ENCODE results near the gene CIZ1.
"Not testable (repeated sequence)": the region's sequence is repeated elsewhere in the genome, so short reads cannot be mapped to it uniquely, and the experiment has no call there.

The CIZ1 gene, protein sequence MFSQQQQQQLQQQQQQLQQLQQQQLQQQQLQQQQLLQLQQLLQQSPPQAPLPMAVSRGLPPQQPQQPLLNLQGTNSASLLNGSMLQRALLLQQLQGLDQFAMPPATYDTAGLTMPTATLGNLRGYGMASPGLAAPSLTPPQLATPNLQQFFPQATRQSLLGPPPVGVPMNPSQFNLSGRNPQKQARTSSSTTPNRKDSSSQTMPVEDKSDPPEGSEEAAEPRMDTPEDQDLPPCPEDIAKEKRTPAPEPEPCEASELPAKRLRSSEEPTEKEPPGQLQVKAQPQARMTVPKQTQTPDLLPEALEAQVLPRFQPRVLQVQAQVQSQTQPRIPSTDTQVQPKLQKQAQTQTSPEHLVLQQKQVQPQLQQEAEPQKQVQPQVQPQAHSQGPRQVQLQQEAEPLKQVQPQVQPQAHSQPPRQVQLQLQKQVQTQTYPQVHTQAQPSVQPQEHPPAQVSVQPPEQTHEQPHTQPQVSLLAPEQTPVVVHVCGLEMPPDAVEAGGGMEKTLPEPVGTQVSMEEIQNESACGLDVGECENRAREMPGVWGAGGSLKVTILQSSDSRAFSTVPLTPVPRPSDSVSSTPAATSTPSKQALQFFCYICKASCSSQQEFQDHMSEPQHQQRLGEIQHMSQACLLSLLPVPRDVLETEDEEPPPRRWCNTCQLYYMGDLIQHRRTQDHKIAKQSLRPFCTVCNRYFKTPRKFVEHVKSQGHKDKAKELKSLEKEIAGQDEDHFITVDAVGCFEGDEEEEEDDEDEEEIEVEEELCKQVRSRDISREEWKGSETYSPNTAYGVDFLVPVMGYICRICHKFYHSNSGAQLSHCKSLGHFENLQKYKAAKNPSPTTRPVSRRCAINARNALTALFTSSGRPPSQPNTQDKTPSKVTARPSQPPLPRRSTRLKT

DNA sequence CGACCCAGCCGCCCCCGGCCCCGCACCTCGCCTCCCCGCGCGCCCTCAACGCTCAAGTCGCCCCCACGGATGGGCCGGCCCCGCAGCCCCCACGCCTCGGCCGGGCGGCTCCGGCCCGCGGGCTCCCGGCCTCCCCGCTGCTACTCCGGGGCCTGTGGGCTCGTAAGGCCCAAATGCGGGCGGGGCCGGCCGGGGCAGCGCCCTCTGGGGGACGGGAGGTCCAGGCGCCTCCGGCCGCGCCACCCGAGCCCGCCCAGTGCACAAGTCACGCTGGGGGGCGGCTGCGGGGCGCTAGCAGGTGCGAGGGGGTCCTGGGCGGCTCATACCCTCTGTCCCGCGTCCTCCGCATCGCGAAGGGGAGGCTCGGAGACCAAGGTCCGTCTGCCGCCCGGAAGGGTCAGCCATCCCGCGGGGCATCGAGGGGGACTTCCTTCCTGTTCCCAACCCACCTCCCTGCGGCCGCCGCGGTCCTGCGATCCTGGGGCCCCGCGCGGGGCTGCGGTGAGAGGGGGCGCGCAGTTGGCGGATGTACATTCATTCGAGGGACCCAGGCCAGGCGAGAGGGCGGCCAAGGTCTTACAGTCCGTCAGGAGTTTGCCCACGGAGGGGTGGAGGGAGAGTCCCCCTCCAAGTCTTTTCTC is at the start of gene CIZ1:
CIZ1 (minus strand) TSS at position 167 of the 641 bp plus-strand sequence. CDS start 715 bp downstream, outside the sequence.
- DNase-seq, result peak; percentile 73

DNA sequence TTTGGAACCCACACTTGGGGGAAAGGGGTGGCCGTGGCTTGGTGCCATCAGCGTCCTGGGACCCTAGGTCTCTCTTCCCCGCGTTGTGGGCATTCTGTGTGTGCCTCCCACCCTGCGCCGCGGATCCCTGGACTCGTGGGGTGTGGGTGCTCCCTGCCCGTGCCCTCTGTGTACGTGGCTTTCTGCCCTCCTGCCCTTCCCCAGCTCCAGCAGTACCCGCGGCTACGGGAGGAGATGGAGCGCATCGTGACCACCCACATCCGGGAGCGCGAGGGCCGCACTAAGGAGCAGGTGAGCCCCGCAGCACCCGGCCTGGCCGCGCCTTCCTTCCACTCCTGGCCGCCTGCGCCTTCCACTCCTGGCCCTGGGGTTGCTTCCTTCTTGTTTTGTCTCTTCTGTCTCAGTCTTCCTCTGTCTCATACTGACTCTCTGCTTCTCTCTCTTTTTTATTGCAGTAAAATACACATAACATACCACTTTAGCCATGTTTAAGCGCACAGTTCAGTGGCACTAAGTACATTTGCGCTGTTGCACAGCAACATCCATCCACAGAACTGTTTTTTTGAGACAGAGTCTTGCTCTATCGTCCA is 42.5 kb upstream of the CIZ1 start:
- no peak for DNase-seq

DNA sequence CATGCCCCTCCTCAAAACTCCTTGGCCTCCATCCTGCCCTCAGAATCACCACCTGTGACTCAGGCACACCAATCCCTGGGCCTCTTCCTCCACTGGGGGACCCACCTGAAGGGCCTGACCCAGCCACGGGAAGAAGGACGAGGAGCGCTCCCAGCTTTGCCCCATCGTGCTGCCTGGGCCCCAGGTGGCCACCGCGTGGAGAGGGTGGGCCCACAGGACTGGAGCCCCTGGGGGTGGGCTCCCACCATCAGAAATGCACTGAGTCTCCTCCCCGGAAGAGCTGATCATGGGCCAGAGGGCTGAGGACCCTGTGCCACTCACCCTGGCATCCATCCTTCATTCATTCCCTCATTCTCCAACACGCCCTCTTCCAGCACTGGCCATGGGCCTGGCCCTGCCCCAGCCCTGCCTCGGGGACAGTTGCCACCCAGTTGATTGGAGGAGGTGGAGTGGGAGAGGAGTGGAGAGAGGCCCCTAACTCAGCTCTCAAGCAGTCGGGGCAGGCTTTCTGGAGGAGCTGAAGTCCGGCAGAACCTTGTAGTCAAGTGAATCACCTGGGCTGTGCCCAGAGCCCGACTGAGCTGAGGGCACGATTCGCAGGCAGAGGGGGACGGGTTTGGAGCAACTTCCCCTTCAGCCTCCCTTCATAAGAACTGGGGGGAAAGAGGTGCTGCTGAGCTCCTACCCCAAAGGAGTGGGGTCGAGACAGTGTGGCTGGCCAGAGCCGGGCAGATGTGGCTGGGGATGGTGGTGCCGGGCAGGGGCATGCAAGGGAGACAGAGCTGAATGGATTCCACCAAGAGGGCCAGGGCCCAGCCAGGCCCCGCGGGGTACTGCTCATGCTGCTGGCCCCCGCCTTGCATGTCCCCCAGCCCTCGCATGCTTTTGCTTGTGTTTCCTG is 41.4 kb upstream of the CIZ1 start:
- DNase-seq, result no peak

DNA sequence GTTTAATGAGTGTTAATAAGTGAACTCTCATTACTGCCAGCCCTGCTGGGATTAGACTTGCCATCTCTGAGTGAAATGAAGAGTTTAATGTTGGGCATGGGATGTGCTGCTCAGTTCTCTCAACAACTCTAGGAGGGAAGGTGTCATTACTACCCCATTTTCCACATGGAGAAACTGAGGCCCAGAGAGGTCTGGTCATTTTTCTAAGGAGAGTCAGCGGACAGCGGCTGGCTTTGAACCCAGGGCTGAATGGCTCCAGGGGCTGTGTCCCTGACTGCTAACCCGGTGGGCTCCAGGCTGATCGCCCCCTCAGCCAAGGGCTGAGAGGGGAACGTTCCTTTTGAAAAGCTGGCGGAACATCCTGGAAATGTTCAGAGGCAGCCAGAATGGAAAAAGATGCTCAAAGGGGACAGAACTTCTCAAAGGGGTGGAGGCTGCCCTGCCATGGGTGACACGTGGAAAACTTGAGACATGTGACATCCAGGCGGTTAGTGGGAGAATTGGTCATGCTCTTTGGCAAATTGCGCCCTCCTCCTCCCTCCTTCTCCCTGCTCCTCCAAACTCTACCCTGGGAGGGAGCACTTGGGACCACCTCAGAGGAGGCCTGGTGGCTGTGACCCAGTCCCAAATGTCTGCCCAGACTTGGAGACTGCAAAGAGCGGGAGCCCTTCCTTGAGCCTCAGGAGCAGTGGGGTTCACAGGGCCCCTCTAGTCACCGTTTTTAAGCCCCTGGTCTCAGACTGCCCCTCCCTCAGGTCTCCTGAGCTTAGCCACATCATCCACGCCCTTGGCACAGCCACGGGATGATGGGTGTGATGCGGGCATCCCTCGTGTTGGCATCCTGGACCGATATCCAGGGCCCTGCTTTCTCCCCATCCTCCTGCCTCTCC is 40.5 kb upstream of the CIZ1 start:
- DNase-seq, result no peak

DNA sequence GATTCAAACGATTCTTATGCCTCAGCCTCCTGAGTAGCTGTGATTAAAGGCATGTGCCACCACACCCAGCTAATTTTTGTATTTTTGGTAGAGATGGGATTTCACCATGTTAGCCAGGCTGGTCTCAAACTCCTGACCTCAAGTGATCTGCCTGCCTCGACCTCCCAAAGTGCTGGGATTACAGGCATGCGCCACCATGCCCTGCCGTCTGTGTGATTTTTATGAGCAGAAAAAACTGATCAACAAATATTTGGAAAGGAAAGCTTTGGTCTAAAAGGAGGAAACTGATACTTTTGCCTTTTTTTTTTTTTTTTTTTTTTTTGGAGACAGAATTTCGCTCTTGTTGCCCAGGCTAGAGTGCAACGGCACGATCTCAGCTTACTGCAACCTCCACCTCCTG is 39.5 kb upstream of the CIZ1 start:
- DNase-seq, result not testable (repeated sequence)

DNA sequence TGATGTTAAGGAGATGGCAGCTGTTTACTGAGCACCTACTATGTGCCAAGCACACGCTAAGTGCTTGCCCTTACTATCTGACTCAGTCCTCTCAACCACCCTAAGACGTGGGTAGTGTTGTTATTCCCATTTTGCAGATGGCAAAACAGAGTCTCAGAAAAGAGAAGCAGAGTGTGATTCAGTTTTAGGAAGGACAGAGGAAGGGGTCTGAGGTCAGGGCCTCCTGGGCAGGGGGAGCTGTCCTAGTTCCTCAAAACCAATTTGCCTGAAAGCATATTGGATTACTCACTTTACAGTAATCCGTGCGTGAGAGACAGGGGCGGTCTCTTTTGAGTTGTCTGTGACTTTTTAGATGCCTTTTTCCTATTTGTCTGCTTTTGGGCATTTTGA is 35.0 kb upstream of the CIZ1 start:
- no peak for DNase-seq

DNA sequence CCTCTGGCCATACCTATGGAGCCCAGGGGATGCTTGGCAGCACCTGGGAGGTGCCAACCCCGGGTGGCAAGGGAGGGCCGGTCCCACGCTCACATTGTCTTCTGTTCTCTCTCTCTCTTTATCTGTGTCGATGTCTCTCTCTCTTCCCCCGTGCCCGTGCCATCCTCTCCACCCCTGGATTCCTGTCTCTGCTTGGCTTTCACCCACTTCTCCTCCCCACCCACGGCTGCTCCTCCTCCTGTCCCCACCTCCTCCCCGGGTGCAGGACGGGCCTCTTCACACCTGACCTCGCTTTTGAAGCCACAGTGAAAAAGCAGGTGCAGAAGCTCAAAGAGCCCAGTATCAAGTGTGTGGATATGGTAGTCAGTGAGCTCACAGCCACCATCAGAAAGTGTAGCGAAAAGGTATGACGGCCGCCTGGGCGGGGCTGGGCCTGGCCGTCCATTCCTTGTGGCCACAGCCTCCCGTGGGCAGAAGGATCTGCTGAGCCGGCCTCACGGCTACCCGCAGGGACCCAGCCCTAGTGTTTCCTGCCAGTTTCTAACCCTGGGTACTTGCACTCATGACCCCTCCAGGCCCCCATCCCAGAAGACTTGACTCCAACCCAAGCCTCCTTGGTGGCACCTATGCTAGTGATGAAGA is 34.5 kb upstream of the CIZ1 start:
- DNase-seq, result no peak

DNA sequence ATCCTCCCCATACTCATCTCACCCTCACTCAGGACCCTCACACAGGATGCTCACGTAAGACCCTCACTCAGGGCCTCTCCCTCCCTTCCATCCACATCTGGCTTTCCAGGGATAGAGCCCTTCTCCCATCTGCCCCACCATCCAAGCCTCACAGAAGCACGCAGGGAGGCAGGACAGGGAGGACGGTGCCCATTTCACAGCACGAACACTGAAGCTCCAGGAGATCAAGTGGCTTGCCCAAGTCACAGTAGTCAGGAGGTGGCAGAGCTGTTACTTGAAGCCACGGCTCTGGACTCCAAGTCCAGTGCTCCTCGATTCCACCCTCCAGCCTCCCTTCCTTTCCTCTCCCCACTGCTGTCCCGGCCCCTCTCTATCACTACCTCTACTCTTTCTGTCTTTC is 33.5 kb upstream of the CIZ1 start:
- DNase-seq, result no peak

DNA sequence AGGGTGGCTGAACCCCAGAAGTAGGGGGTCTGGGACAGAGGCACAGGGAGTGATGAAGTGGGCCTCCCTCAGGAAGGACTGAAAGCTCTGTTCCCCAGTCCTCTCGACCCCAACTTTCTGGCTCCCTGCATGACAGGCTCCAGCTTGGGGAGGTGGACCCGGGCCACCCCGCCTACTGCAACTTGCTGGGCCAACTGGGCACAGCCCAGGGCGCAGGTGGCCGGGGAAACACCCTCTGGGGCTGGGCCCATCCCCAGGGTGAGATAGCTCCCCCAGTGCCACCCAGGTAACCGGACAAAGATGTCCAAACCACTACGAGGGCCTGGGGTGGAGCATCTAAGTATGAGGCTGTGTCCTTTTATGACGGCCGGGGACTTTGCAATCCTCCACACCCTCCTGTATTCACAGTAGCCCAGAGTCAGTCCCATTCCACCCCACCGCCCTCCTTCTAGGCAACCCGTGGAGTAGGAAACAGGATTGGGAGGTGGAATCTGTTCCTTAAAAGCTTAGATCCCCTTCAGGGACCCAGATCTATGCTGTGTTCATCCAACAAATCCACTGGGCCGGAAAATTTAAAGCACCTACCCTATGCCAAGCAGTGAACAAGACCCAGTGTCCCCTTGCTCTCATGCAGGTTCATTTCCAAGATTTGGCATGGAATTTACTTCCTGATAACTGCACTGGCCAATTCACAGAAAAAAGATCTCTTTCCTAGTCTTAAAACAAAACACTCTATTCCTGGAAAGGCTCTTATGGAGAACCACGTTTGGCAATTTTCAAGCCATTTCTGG is 31.7 kb upstream of the CIZ1 start:
- DNase-seq, result no peak

DNA sequence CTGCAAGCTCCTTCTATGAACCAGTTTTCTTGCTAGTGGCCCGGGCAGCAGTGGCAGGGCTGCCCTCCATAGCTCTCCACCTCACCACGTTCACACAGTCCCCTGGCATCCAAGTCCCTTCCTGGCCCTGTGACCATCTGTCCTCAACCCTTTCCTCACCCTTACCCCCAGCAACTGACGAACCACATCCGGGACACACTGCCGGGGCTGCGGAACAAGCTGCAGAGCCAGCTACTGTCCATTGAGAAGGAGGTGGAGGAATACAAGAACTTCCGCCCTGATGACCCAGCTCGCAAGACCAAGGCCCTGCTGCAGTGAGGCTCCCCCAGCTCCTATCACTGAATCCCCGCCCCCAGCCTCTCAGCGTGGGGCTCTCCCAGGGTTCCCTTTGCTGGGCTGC is 30.7 kb upstream of the CIZ1 start:
- no peak for DNase-seq

DNA sequence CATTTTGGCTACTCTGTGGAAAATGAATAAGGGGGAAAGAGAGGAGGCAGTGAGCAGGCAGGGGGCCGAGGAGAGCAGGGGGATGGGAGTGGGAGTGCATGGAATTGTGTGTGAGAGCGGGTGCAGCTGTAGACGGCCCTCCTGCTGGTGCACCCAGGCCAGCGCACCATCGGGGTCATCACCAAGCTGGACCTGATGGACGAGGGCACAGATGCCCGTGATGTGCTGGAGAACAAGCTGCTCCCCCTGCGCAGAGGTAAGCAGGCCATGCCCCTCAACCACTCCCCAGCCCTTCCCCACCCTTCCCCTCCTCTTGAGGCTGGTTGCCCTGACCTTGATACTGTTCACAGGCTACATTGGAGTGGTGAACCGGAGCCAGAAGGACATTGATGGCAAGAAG is 28.5 kb upstream of the CIZ1 start:
- DNase-seq, result no peak

DNA sequence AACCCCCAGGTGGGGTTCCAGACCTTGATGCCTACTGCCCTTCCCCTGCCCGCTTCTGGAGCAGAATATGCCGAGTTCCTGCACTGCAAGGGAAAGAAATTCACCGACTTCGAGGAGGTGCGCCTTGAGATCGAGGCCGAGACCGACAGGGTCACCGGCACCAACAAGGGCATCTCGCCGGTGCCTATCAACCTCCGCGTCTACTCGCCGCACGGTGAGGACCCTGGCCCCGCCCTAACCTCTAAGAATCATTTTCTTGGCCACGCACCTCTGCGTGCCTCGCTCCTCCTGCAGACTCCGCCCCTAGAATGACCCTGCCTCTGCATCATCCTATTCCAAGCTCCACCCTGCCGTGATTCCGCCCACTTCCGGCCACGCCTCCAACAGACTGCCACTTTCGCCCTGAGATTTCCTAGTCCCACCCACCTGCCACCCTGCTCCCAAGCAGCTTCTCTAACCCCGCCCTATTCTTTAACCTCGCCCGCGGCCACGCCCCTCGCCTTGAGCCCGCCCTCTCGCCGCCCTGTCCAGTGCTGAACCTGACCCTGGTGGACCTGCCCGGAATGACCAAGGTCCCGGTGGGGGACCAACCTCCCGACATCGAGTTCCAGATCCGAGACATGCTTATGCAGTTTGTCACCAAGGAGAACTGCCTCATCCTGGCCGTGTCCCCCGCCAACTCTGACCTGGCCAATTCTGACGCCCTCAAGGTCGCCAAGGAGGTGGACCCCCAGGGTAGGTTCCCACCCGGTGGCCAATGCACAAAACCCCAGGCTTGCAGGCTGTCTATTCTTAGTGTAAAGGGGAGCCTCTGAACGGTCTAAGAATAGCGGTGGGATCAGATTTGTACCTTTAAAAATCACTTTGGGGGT is 27.4 kb upstream of the CIZ1 start:
- peak; percentile 92 for DNase-seq

DNA sequence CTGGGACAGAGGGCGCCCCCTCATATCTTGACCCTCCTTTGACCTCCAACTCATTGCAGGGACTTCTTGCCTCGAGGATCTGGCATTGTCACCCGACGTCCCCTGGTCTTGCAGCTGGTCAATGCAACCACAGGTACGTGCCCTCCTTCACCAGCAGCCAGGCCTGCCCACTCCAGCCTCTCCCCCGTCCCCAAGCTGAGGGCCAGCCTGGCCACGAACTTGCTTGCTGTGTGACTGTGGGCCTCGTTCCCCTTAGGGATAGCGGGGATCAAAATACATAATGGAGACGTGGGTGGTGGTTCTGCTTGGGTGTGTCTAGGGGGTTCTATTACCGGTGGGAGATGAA is 26.8 kb upstream of the CIZ1 start:
- no peak for DNase-seq

DNA sequence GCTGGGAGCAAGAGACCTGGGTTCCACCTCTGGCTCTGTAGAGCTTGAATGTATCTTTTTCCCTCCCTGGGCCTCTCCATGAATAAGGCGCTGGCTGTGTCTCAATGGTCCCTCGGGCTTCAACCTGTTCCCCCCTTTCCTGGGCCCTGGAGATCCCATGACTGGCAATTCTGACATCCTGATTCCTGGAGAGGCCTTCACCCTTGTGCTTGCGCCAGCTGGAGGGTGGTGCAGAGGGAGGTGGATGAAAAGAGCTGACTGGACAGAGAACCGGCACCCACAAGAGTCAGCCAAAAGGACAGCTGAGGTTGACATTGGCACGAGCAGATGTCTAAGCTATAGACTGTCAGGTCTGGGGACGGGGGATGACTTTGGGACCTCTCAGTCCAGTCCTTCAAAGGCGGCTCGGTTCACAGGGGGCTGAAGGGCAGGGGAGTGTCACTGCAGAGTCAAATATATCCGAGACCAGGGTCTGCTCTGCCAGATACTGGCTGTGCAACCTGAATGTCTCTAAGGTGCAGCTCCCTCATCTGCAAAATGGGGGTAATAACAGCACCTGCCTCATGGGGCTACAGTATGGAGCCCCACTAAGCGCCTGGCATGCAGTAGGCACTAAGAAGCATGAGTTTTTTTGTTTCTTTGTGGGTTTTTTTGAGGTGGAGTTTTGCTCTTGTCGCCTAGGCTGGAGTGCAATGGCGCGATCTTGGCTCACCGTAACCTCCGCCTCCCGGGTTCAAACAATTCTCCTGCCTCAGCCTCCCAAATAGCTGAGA is 25.6 kb upstream of the CIZ1 start:
- no peak for DNase-seq

DNA sequence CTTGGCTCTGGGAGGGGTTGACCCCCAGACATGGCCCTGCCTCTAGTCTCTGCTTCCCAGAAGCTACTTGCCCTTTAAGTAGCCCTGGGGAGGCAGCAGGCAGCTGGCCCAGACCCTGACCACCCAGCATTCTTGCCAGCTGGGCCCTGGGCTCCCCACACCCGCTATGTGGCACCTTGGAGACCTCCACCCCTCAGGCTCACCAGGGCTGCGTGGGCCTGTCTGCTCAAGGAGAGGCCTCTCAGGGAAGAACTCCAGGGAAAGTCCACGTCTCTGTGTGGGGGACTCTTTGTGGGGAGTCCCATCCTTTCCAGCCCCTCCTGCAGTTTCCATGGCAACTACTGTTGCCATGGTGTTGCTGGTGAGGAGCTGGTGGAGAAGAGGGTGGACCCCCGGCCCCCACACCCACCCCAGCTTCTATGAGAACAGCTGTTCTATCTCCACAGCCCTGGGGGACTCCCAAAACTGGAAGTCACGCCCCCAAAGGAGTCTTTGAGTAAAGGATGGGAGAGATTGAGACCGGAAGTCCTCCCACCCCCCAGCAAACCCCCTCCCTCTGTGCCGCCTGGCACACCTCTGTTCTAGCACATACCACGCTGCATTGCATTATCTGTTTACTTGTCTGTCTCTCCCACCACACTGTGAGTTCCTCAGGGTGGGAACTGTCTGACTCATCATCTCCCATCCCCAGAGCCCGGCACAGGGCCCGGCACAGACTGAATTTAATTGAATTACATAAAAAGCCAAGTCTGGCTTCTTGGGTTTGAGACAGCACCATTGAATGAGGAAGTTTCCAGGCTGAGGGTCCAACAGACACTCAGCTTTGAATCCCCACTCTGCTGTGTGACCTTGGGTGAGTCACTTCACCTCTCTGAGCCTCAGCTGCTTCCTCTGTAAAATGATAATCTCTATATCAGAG is 24.4 kb upstream of the CIZ1 start:
- no peak for DNase-seq

DNA sequence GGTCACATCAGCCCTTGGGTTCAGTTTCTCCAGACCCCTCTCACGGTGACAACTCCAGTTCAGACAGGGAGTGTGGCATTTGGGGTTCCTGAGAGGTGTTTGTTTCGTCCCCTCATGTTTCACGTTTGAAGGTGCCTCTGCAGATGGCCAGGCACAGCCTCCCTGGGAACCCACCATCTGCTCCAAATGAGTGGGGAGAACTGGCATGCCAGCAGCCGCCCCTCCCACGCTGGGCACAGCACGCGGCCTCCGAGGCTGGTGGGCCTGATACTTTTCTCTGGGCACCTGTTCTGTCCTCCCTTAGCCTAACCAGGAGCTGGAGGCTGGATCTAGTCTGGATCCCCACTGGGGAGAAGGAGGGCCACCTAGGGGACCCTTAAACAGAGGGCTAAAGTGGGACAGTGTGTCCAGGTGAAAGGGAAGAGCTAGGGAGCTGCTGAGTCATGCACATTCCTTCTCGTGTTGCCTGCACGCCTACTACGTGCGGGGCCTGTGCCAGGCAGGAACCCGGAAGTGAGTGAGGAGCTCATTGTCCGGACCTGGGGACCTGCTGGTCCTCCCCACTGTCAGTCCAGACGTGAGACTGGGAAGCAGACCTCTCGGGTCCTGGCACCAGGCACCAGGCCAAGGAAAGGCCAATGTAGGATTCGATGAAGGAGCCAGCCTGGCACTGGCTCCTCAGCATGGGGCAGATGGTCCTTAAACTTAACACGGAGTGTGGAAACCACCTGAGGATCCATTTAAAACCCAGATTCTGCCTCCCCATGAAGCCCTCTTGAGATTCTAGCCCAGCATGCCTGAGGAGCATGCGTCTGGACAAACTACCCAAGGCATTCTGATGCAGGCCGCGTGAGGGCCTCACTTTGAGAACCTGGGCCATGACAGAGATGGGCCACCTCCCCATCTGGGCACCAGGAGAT is 23.5 kb upstream of the CIZ1 start:
- DNase-seq, result no peak

Data from stimulated activated CD4-positive, alpha-beta T cell treated with anti-CD3 and anti-CD28 coated beads, Interleukin-12 subunit alpha, Interleukin-12 subunit beta, amount 100 ng/mL, for 4 hours (primary cell).